Transverse colon (tissue), 4 donors: ENCODE results near the gene METTL24.

Source experiments
- EP300 ChIP-seq: sonication (generic); formaldehyde crosslinking; IDR thresholded peaks from one replicate; pipeline ENCODE4 v1.6.1; 2017; ENCODE audit warnings: antibody characterized with exemption, low read depth
- POLR2A ChIP-seq: fragments of 450-650 bp; IDR thresholded peaks from one replicate; pipeline ENCODE4 v1.6.1; 2016; ENCODE audit warnings: antibody characterized with exemption, mild to moderate bottlenecking, moderate library complexity
- POLR2AphosphoS5 ChIP-seq, 3 donors: sonication (generic); formaldehyde crosslinking; IDR thresholded peaks; one replicate each; pipeline ENCODE4 v1.6.1; 2016; ENCODE audit warnings: antibody characterized with exemption in 3 of 3
- TF ChIP-seq, protein P1 (sequence below), 5 experiments: fragments of 200-600 bp in 3 of 5; fragments of 450-650 bp in 2 of 5; sonication (generic) in 3 of 5; IDR thresholded peaks; 1 replicate in 2 of 5; 2 replicates in 3 of 5; pipeline ENCODE4 v1.5.1; 2016 to 2017; ENCODE audit warnings: antibody characterized with exemption in 5 of 5, inconsistent platforms in 3 of 5, mild to moderate bottlenecking in 2 of 5, moderate library complexity in 1 of 5

DNA sequence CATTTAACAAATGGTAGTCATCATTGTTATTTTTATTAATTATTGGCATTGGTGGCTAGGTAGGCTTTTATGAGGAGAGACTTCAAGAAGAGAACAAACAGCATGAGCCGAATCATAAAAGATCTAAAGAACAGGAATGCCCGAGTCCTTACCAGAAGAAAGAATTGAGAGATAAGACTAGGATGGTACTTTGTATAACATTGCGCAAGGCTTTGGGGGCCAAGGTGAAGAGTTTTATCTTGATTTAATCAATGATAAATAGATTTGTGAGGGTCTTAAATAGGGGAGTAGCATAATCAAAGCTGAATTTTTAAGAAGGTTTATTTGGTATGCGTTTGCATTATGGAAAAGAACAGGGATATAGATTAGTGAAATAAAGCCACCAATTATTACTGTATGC, 162.5 kb downstream of the METTL24 start:
- TF ChIP-seq, protein P1, sequence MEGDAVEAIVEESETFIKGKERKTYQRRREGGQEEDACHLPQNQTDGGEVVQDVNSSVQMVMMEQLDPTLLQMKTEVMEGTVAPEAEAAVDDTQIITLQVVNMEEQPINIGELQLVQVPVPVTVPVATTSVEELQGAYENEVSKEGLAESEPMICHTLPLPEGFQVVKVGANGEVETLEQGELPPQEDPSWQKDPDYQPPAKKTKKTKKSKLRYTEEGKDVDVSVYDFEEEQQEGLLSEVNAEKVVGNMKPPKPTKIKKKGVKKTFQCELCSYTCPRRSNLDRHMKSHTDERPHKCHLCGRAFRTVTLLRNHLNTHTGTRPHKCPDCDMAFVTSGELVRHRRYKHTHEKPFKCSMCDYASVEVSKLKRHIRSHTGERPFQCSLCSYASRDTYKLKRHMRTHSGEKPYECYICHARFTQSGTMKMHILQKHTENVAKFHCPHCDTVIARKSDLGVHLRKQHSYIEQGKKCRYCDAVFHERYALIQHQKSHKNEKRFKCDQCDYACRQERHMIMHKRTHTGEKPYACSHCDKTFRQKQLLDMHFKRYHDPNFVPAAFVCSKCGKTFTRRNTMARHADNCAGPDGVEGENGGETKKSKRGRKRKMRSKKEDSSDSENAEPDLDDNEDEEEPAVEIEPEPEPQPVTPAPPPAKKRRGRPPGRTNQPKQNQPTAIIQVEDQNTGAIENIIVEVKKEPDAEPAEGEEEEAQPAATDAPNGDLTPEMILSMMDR (IDR thresholded peaks at IDR 0.05): no peak
- TF ChIP-seq POLR2AphosphoS5 (IDR thresholded peaks at IDR 0.05): no peak
- no peak for TF ChIP-seq EP300
- no peak for TF ChIP-seq POLR2A
